Right cardiac atrium (tissue), 5 donors: Measurements from ENCODE around the gene CNST. TPM values are rescaled to one million over a fixed set of nuclear protein-coding genes. Genes with fewer than 3 reads are reported as not detected.

Experiments used
- polyA plus RNA-seq: library from polyadenylated mRNA; stranded (reverse); fragments of 200-250 nt; gene quantifications from one replicate; pipeline ENCODE4 v1.2.3, GENCODE V29; 2013
- total RNA-seq, 4 donors: library from RNA; stranded (reverse); fragmentation: NEBNext Ultra II Directional; extraction: Animal tissue kit (Norgen Biotek cat#: 25700); gene quantifications; one replicate each; pipeline ENCODE4 v1.2.1, GENCODE V29; 2021
- donor health status: healthy with polysubstance abuse.
- donor health status: DM: no; HTN: yes; CAD: no.
- donor health status: DM: no; HTN: no; CAD: no.
- donor health status: DM: no; HTN: yes; CAD: no; lungs with severe emphysema.
- donor health status: DM: yes; HTN: yes; CAD: no.

The CNST gene
- total and polyA plus RNA-seq, 5 donors = 7.3 to 32.6 (median 19.7) TPM

Other genes starting within 250 kb of the CNST start
- 10 to 100 TPM in 2 of 4 donors, 1 to 10 TPM in 2; 9.1 to 11.6 (median 10.0) TPM for gene SMYD3, start 59.2 kb upstream of the CNST start, total RNA-seq
- 6.8 TPM for gene SMYD3, start 59.2 kb upstream of the CNST start, polyA plus RNA-seq
- 10 to 100 TPM in 3 of 4 donors, 1 to 10 TPM in 1; 9.9 to 13.6 (median 10.5) TPM for gene TFB2M, start 195 bp upstream of the CNST start, total RNA-seq
- gene TFB2M, start 195 bp upstream of the CNST start, polyA plus RNA-seq = 11.5 TPM
- gene SCCPDH, start 158.0 kb downstream of the CNST start, total RNA-seq = 10 to 100 TPM; 22.2 to 29.8 (median 28.4) TPM
- gene SCCPDH, start 158.0 kb downstream of the CNST start, polyA plus RNA-seq = 24.3 TPM